HG03045 (cell line): Measurements from ENCODE around the gene DDX24.

ENCODE experiments used
- ATAC-seq: cut with Tn5 transposase; IDR thresholded peaks from one replicate; pipeline ENCODE4 v1.9.1; 2021; ENCODE audit warnings: mild to moderate bottlenecking, moderate library complexity; ENCODE audit not compliant: unreplicated experiment

The DDX24 gene

GRCh38 chr14:94114589-94115057, 33.6 kb upstream of the DDX24 start:
- ATAC-seq, result no peak

GRCh38 chr14:94113908-94114588, 33.0 kb upstream of the DDX24 start:
- no peak for ATAC-seq

DNA sequence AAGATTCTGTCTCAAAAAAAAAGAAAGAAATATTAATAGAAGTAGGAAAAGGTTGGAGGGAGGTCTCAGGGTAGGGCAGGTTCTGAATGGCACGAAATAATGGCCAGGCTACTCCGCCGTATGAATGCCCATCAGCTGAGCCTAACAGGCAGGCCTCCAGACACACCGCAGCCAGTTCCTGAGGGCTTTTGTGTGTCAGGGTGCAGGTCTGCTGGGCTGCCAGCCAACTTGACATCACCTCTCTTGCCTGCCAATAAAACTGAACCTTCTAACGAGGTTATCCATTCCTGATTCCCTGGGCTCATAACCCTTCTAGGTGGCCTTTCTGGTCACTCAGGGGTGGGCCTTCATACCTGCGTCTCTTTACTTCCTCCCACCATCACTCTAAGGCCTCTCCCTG, 32.5 kb upstream of the DDX24 start:
- ATAC-seq, result no peak

GRCh38 chr14:94113073-94113472, 32.1 kb upstream of the DDX24 start:
- ATAC-seq, result no peak

- ATAC-seq, result no peak
These were observed 31.6 kb upstream of the DDX24 start for GRCh38 chr14:94112513-94113063.

GRCh38 chr14:94111276-94112095, 30.5 kb upstream of the DDX24 start:
- no peak for ATAC-seq

- no peak for ATAC-seq
These were observed 29.7 kb upstream of the DDX24 start, which contains the start of gene IFI27 for GRCh38 chr14:94110552-94111181. Gene IFI27 (plus strand): TSS chr14:94110736.

GRCh38 chr14:94109915-94110250, 28.9 kb upstream of the DDX24 start:
- no peak for ATAC-seq

- no peak for ATAC-seq
These were observed 23.7 kb upstream of the DDX24 start for GRCh38 chr14:94104731-94105130.

- no peak for ATAC-seq
These were observed 22.6 kb upstream of the DDX24 start for GRCh38 chr14:94103554-94104150.

GRCh38 chr14:94102768-94103482, 21.9 kb upstream of the DDX24 start:
- ATAC-seq, result no peak

- no peak for ATAC-seq
These were observed 20.7 kb upstream of the DDX24 start for GRCh38 chr14:94101748-94102147.

- no peak for ATAC-seq
These were observed 19.8 kb upstream of the DDX24 start for GRCh38 chr14:94100847-94101246.

- no peak for ATAC-seq
These were observed 18.0 kb upstream of the DDX24 start for GRCh38 chr14:94099006-94099405.

- no peak for ATAC-seq
These were observed 17.5 kb upstream of the DDX24 start for GRCh38 chr14:94098326-94098992.

GRCh38 chr14:94097091-94097490, 16.1 kb upstream of the DDX24 start:
- no peak for ATAC-seq

DNA sequence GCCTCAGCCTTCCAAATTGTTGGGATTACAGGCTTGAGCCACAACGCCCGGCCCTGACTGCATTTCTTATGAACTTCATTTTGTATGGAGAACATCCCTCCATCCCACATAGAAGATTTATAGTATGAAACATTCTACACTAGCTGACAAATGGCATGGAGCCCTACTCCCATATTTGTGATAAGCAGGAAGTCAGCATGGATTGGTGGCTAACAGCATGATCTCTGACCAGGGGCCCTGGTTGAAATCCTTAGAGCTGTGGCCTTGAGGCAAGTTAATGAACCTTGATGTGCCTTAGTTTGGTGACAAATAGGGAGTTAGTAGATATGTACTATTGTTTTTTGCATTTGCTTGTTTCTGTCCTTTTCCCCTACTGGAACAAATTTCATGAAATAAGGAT, 12.4 kb upstream of the DDX24 start:
- ATAC-seq, result no peak

- no peak for ATAC-seq
These were observed 8.5 kb upstream of the DDX24 start for GRCh38 chr14:94089479-94089878.

DNA sequence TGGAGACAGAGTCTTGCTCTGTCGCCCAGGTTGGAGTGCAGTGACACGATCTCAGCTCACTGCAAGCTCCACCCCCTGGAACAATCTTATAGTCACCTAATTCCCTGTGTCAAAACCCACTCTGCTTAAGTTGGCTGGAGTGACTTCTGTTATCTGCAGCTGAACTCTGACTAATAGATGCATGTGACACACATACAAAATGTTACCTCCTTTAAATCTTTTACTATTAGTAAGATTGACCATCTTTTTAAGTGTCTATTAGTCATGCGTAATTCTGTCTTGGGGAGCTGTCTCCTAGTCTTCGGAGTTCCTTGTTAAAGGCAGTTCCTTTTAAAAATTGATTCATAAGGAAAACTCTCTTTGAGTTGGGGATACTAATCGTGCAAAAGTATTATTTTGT, 7.5 kb upstream of the DDX24 start:
- ATAC-seq, result no peak

- no peak for ATAC-seq
These were observed 6.9 kb upstream of the DDX24 start for GRCh38 chr14:94087891-94088290.
